Activated CD4-positive, alpha-beta T cell treated with anti-CD3 and anti-CD28 coated beads, Interleukin-2, amount 10 ng/mL, durations not matched to agents 7 days and 5 days (primary cell): ENCODE data around the gene IMPACT. TPM values are rescaled to one million over a fixed set of nuclear protein-coding genes. Genes with fewer than 3 reads are reported as not detected.

Experiments used
- CTCF ChIA-PET: fragments of 350-600 bp; sonication (Branson Sonifier 250); formaldehyde crosslinking; loops from one replicate; lab custom pipeline; 2021; ENCODE audit warnings: antibody characterized with exemption; lab: Charles Lee
- POLR2A ChIA-PET: fragments of 350-600 bp; sonication (Branson Sonifier 250); formaldehyde crosslinking; loops from one replicate; lab custom pipeline; 2021; ENCODE audit warnings: antibody characterized with exemption; lab: Charles Lee
- DNase-seq: peaks from one replicate; pipeline ENCODE4 v3.0.0-alpha.2; 2020
- H3K27ac Mint-ChIP-seq: one replicate; pipeline ENCODE4 v1.8.0; 2021; ENCODE audit warnings: mild to moderate bottlenecking, moderate library complexity, mixed read lengths
- H3K27me3 Mint-ChIP-seq: one replicate; pipeline ENCODE4 v1.8.0; 2021; ENCODE audit warnings: mixed read lengths
- H3K36me3 Mint-ChIP-seq: one replicate; pipeline ENCODE4 v1.8.0; 2021; ENCODE audit warnings: low read depth, mixed read lengths
- H3K4me1 Mint-ChIP-seq: one replicate; pipeline ENCODE4 v1.8.0; 2021; ENCODE audit warnings: mixed read lengths
- H3K4me3 Mint-ChIP-seq: one replicate; pipeline ENCODE4 v1.8.0; 2021; ENCODE audit warnings: mild to moderate bottlenecking, moderate library complexity, mixed read lengths
- H3K9me3 Mint-ChIP-seq: one replicate; pipeline ENCODE4 v1.8.0; 2021; ENCODE audit warnings: mixed read lengths
- total RNA-seq, 2 experiments: library from RNA; stranded (reverse); gene quantifications; one replicate each; pipeline ENCODE4 v1.2.3, GENCODE V29; 2021

The IMPACT gene
- total RNA-seq, 2 experiments from 2014 or later, result 9.3 TPM

GRCh38 chr18:24491927-24492834 is 65.7 kb downstream of the IMPACT start:
- H3K4me1 Mint-ChIP-seq, result peaks cover 8% of the 10 kb centered on the region
- H3K27ac Mint-ChIP-seq, result no peak overlapping the region
- H3K27me3 Mint-ChIP-seq, result peaks cover 18% of the 10 kb centered on the region
- DNase-seq, result no peak
- CTCF ChIA-PET, result interaction anchor here (0.6 to 1.1 kb wide), 3 partner anchors 59 to 660 kb away, joined by 3 to 5 read pairs (median 4); no protein-coding TSS in a partner anchor
- POLR2A ChIA-PET, result no interaction called here
- peaks cover 2% of the 10 kb centered on the region for H3K9me3 Mint-ChIP-seq
- H3K4me3 Mint-ChIP-seq, result no peak overlapping the region
- H3K36me3 Mint-ChIP-seq, result no peaks in the 10 kb centered on the region

- peaks cover 18% of the 10 kb centered on the region for H3K27me3 Mint-ChIP-seq
- no peak for DNase-seq
- ChIA-PET POLR2A (no interaction called here), CTCF (no interaction called here)
- H3K4me1 Mint-ChIP-seq, result peaks cover 5% of the 10 kb centered on the region
- H3K27ac Mint-ChIP-seq, result no peak overlapping the region
- H3K36me3 Mint-ChIP-seq, result no peaks in the 10 kb centered on the region
- no peak overlapping the region for H3K4me3 Mint-ChIP-seq
- H3K9me3 Mint-ChIP-seq, result peaks cover 2% of the 10 kb centered on the region
Observed at GRCh38 chr18:24494586-24494985, 68.1 kb downstream of the IMPACT start.

GRCh38 chr18:24497031-24497754 is 70.7 kb downstream of the IMPACT start:
- H3K4me1 Mint-ChIP-seq, result no peaks in the 10 kb centered on the region
- POLR2A ChIA-PET, result no interaction called here
- peaks cover 2% of the 10 kb centered on the region for H3K9me3 Mint-ChIP-seq
- peaks cover 18% of the 10 kb centered on the region for H3K27me3 Mint-ChIP-seq
- no peaks in the 10 kb centered on the region for H3K36me3 Mint-ChIP-seq
- CTCF ChIA-PET, result no interaction called here
- no peak overlapping the region for H3K4me3 Mint-ChIP-seq
- DNase-seq, result no peak
- H3K27ac Mint-ChIP-seq, result no peak overlapping the region

- ChIA-PET CTCF (no interaction called here), POLR2A (no interaction called here)
- Mint-ChIP-seq H3K36me3 (no peaks in the 10 kb centered on the region), H3K27me3 (peaks cover 8% of the 10 kb centered on the region), H3K27ac (no peak overlapping the region), H3K4me3 (no peak overlapping the region), H3K4me1 (no peaks in the 10 kb centered on the region), H3K9me3 (peaks cover 2% of the 10 kb centered on the region)
- no peak for DNase-seq
Observed at GRCh38 chr18:24499814-24500213, 73.3 kb downstream of the IMPACT start.

GRCh38 chr18:24500217-24500616 is 73.7 kb downstream of the IMPACT start:
- ChIA-PET POLR2A (no interaction called here), CTCF (no interaction called here)
- DNase-seq, result no peak
- Mint-ChIP-seq H3K36me3 (no peaks in the 10 kb centered on the region), H3K27me3 (peaks cover 4% of the 10 kb centered on the region), H3K9me3 (no peaks in the 10 kb centered on the region), H3K4me1 (no peaks in the 10 kb centered on the region), H3K4me3 (no peak overlapping the region), H3K27ac (no peak overlapping the region)

- peaks cover 2% of the 10 kb centered on the region for H3K27me3 Mint-ChIP-seq
- CTCF ChIA-PET, result no interaction called here
- no peak for DNase-seq
- no peaks in the 10 kb centered on the region for H3K4me1 Mint-ChIP-seq
- H3K27ac Mint-ChIP-seq, result no peak overlapping the region
- H3K4me3 Mint-ChIP-seq, result no peak overlapping the region
- no peaks in the 10 kb centered on the region for H3K36me3 Mint-ChIP-seq
- no peaks in the 10 kb centered on the region for H3K9me3 Mint-ChIP-seq
- POLR2A ChIA-PET, result no interaction called here
Observed at GRCh38 chr18:24500766-24501165, 74.3 kb downstream of the IMPACT start.

GRCh38 chr18:24502667-24503523 is 76.4 kb downstream of the IMPACT start:
- CTCF ChIA-PET, result interaction anchor here (0.8 kb wide), 1 partner anchor 748 kb away, joined by 4 read pairs; no protein-coding TSS in a partner anchor
- POLR2A ChIA-PET, result no interaction called here
- H3K27ac Mint-ChIP-seq, result no peak overlapping the region
- no peaks in the 10 kb centered on the region for H3K36me3 Mint-ChIP-seq
- no peak for DNase-seq
- peaks cover 4% of the 10 kb centered on the region for H3K9me3 Mint-ChIP-seq
- H3K4me3 Mint-ChIP-seq, result no peak overlapping the region
- no peaks in the 10 kb centered on the region for H3K4me1 Mint-ChIP-seq
- peaks cover 2% of the 10 kb centered on the region for H3K27me3 Mint-ChIP-seq

Other genes with a start within 250 kb of the IMPACT start
- gene OSBPL1A, start 28.8 kb upstream of the IMPACT start, total RNA-seq, result 1 to 10 TPM in 1 of 2 experiments, under 1 TPM in 1; 1.00 to 1.4 TPM
- under 1 TPM; 0.07 to 0.21 TPM for gene HRH4, start 34.0 kb downstream of the IMPACT start, total RNA-seq